GM12801 (cell line): ENCODE data around the gene CLDN24.

Experiments used
- TF ChIP-seq, protein P1 (sequence below): IDR thresholded peaks from one replicate; pipeline ENCODE4 v1.5.1; 2011; ENCODE audit warnings: control low read depth; ENCODE audit not compliant: insufficient read length; ENCODE audit errors: extremely low read depth

CLDN24 gene

GRCh38 chr4:183345261-183345660 lies 23.0 kb upstream of the CLDN24 start:
- TF ChIP-seq, protein P1, sequence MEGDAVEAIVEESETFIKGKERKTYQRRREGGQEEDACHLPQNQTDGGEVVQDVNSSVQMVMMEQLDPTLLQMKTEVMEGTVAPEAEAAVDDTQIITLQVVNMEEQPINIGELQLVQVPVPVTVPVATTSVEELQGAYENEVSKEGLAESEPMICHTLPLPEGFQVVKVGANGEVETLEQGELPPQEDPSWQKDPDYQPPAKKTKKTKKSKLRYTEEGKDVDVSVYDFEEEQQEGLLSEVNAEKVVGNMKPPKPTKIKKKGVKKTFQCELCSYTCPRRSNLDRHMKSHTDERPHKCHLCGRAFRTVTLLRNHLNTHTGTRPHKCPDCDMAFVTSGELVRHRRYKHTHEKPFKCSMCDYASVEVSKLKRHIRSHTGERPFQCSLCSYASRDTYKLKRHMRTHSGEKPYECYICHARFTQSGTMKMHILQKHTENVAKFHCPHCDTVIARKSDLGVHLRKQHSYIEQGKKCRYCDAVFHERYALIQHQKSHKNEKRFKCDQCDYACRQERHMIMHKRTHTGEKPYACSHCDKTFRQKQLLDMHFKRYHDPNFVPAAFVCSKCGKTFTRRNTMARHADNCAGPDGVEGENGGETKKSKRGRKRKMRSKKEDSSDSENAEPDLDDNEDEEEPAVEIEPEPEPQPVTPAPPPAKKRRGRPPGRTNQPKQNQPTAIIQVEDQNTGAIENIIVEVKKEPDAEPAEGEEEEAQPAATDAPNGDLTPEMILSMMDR, result no peak

- TF ChIP-seq, protein P1, result no peak
Measured at GRCh38 chr4:183344523-183345255, 22.5 kb upstream of the CLDN24 start.

DNA sequence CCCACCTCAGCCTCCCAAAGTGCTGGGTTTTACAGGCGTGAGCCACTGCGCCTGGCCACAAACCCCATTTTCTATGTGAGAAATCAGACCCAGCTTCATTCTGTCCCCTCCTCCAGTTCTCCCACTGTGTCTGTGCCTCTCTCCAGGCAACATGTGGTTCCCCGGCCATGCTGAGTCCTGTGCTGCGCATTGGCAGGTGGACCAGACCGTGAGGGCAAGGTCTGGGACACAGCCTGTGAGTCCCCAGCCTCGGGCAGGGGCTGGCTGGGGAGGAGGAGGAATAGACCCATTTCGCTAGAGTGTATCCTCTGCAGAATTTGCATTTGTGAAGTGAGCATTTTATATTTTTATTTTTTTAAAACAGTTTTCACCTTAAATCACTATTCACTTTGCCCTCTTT lies 21.5 kb upstream of the CLDN24 start:
- TF ChIP-seq, protein P1, result no peak

- TF ChIP-seq, protein P1, result no peak
Measured at GRCh38 chr4:183342541-183343533, 20.6 kb upstream of the CLDN24 start.

GRCh38 chr4:183337833-183338232 lies 15.6 kb upstream of the CLDN24 start:
- TF ChIP-seq, protein P1, result no peak

DNA sequence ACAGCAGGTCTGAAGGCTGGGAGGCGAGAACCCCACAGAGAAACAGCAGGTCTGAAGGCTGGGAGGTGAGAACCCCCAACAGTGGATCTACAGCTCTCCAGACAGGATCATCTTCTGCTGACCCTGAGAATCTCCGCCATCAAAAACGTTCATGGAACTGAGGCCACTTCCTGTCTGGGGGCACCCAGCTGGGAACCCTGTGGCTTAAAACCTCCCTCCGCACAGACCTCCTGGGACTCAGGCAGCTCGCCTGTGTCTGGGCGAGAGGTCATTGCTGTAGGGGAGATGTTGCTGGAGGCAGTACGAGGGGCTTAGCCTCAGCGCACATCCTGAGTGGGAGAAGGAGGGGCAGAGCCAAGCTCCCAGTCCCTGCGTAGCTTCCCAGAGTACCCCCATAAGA lies 15.1 kb upstream of the CLDN24 start:
- TF ChIP-seq, protein P1, result no peak

GRCh38 chr4:183335369-183335940 lies 13.2 kb upstream of the CLDN24 start:
- TF ChIP-seq, protein P1, result no peak
